ENCODE results near the gene KDF1. TPM values are rescaled to one million over a fixed set of nuclear protein-coding genes. Genes with fewer than 3 reads are reported as not detected.

Gene KDF1
- total and polyA plus RNA-seq, 2 donors (not counting 3 experiments of a cell fraction or from before 2014, with no cell fraction given): not detected

DNA sequence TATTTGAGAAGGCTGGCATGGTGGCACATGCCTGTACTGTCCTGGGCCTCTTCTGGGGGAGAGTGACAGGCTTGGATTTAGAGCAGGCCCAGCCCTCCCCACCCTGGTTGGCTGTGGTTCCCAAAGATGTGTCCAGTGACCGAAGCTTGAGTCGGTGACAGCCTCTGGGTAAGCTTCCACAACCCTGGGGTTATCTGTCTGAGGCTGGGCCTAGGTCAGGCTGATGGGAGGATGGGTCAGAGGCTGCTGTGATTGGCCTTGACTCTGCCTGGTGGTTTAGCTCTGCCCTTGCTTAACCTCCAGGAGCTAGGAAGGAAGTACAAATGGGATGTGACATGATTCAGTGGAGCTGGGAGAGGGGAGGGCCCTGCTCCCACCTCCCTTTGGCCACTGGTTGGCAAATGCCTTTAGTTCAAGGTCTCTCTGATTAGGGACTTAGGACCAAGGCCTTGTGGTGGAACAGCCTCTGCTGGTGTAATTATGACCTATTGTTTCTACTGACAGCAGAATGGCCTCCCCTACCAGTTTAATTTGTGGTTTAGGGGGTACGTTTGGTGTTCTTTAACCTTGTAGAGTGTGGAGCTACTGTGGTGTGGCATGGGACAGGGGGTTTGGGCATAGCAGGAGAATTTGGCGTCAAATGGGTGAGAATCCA is 22.1 kb downstream of the KDF1 start:
- Histone ChIP-seq H3K36me3 (ENCODE audit: control insufficient read depth in 2 of 2, extremely low read depth in 1 of 2, insufficient read depth in 2 of 2, low read length in 2 of 2) (peaks cover 0 to 23% of the 10 kb centered on the region in 2 experiments), H3K79me2 (ENCODE audit: control insufficient read depth, insufficient read depth, low read length) (peaks cover 44% of the 10 kb centered on the region)
- FAIRE-seq: no peak

More for the DNA sequence above, 22.1 kb downstream of the KDF1 start:
- H3K9me3 ChIP-seq (replicated peaks; ENCODE audit: control insufficient read depth, insufficient read depth, low read length): no peaks in the 10 kb centered on the region
- no peak overlapping the region for H3K9ac ChIP-seq (replicated peaks; ENCODE audit: extremely low read depth, insufficient read depth, low read length)
- H3K4me2 ChIP-seq (ENCODE audit: insufficient read depth, low read length): no peak overlapping the region
- intact Hi-C loops (cut with micrococcal nuclease): no loop called here
- no peaks in the 10 kb centered on the region for H3K27me3 ChIP-seq (ENCODE audit: control insufficient read depth in 2 of 2, insufficient read depth in 2 of 2, low read length in 2 of 2)
- ChIA-PET POLR2A (no interaction called here), CTCF (interaction anchor here (0.8 to 1.5 kb wide), 3 partner anchors 12 to 24 kb away, joined by 3 to 4 read pairs (median 3); no protein-coding TSS in a partner anchor)
- no peaks in the 10 kb centered on the region for H3K9me1 ChIP-seq (replicated peaks; ENCODE audit: control insufficient read depth, extremely low read depth, insufficient read depth, low read length)
- dilution Hi-C loops (cut with MboI; ENCODE audit: extremely low pct_ligation_motif_present, low sequenced_read_pairs): no loop called here
- no peak for TF ChIP-seq EZH2 (IDR thresholded peaks at IDR 0.05; ENCODE audit: borderline replicate concordance, low read depth, low read length, severe bottlenecking)
- no peak for TF ChIP-seq GATA2 (IDR thresholded peaks at IDR 0.05; ENCODE audit: insufficient read depth, insufficient read length, low read depth, low read length)
- no peak for TF ChIP-seq MYC (IDR thresholded peaks at IDR 0.05; ENCODE audit: low read depth, low read length)
- TF ChIP-seq, protein P1, sequence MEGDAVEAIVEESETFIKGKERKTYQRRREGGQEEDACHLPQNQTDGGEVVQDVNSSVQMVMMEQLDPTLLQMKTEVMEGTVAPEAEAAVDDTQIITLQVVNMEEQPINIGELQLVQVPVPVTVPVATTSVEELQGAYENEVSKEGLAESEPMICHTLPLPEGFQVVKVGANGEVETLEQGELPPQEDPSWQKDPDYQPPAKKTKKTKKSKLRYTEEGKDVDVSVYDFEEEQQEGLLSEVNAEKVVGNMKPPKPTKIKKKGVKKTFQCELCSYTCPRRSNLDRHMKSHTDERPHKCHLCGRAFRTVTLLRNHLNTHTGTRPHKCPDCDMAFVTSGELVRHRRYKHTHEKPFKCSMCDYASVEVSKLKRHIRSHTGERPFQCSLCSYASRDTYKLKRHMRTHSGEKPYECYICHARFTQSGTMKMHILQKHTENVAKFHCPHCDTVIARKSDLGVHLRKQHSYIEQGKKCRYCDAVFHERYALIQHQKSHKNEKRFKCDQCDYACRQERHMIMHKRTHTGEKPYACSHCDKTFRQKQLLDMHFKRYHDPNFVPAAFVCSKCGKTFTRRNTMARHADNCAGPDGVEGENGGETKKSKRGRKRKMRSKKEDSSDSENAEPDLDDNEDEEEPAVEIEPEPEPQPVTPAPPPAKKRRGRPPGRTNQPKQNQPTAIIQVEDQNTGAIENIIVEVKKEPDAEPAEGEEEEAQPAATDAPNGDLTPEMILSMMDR (IDR thresholded peaks at IDR 0.05; ENCODE audit: extremely low read depth in 1 of 2, insufficient read depth in 1 of 2, low read depth in 1 of 2, low read length in 2 of 2): no peak
- TF ChIP-seq POLR2AphosphoS5 (IDR thresholded peaks at IDR 0.05; ENCODE audit: insufficient read depth, low read depth, low read length): no peak
- TF ChIP-seq JUN (IDR thresholded peaks at IDR 0.05; ENCODE audit: borderline replicate concordance, insufficient read depth, insufficient read length, low read depth): no peak
- no peak for TF ChIP-seq FOS (IDR thresholded peaks at IDR 0.05; ENCODE audit: borderline replicate concordance, insufficient read depth, low read length)
- TF ChIP-seq, protein P2, sequence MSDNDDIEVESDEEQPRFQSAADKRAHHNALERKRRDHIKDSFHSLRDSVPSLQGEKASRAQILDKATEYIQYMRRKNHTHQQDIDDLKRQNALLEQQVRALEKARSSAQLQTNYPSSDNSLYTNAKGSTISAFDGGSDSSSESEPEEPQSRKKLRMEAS (IDR thresholded peaks at IDR 0.05; ENCODE audit: insufficient read depth, insufficient read length): no peak
- TF ChIP-seq POLR2A (IDR thresholded peaks at IDR 0.05; ENCODE audit: low read depth, low read length): no peak
- no TSS peak for BruUV-seq (replicated peaks)
- no peak overlapping the region for H3K27ac ChIP-seq (ENCODE audit: insufficient read depth, low read depth, low read length)
- DNase-seq (ENCODE audit: low read depth, low spot score): no peak
- no peak overlapping the region for H2AFZ ChIP-seq (ENCODE audit: low read depth, low read length)
- H4K20me1 ChIP-seq (replicated peaks; ENCODE audit: control insufficient read depth, extremely low read depth, insufficient read depth, low read length): no peaks in the 10 kb centered on the region
- no peaks in the 10 kb centered on the region for H3K4me1 ChIP-seq (ENCODE audit: control insufficient read depth, extremely low read depth, insufficient read depth, low read length)
- H3K4me3 ChIP-seq (replicated peaks in 1 of 3; ENCODE audit: insufficient read depth in 1 of 3, low read depth in 1 of 3, low read length in 3 of 3): no peak overlapping the region

Measured in endothelial cell of umbilical vein (primary cell).